Esophagus squamous epithelium (tissue), 5 donors: ENCODE data around the gene KIAA1217. TPM values are rescaled to one million over a fixed set of nuclear protein-coding genes. Genes with fewer than 3 reads are reported as not detected.
A peak's percentile ranks its signal among the peaks of the same experiment; 100 is the strongest.

ENCODE experiments used
- DNase-seq: peaks from one replicate; lab custom pipeline; 2025; lab: John Stamatoyannopoulos, UW
- H3K27ac ChIP-seq, 4 donors: fragments of 200-600 bp; sonication (generic); one replicate each; pipeline ENCODE4 v1.5.1; 2016 to 2019; ENCODE audit warnings: mild to moderate bottlenecking in 1 of 4
- H3K27me3 ChIP-seq, 4 donors: fragments of 200-600 bp; sonication (generic); 1 replicate in 3 of 4; 2 replicates in 1 of 4; pipeline versions ENCODE4 v1.5.1 to v1.6.0; 2017 to 2021; ENCODE audit warnings: antibody characterized with exemption in 1 of 4
- H3K36me3 ChIP-seq, 3 donors: fragments of 200-600 bp; sonication (generic); one replicate each; pipeline ENCODE4 v1.5.1; 2016 to 2019
- H3K4me1 ChIP-seq, 3 donors: fragments of 200-600 bp; sonication (generic); one replicate each; pipeline ENCODE4 v1.5.1; 2017 to 2019
- H3K4me3 ChIP-seq, 4 donors: fragments of 200-600 bp; sonication (generic); 1 replicate in 3 of 4; 2 replicates in 1 of 4; pipeline ENCODE4 v1.5.1; 2016 to 2019; ENCODE audit warnings: mild to moderate bottlenecking in 2 of 4, moderate library complexity in 1 of 4
- H3K9me3 ChIP-seq, 3 donors: fragments of 200-600 bp; sonication (generic); one replicate each; pipeline ENCODE4 v1.5.1; 2016 to 2019
- CTCF ChIP-seq, 6 experiments: fragments of 450-650 bp in 4 of 6; fragments of 200-600 bp in 2 of 6; sonication (generic) in 2 of 6; IDR thresholded peaks; one replicate each; pipeline ENCODE4 v1.5.1; 2016 to 2019; ENCODE audit warnings: antibody characterized with exemption in 6 of 6, mild to moderate bottlenecking in 4 of 6, moderate library complexity in 4 of 6
- POLR2A ChIP-seq, 4 donors: fragments of 450-650 bp; IDR thresholded peaks; one replicate each; pipeline ENCODE4 v1.6.1; 2017; ENCODE audit warnings: antibody characterized with exemption in 4 of 4, mild to moderate bottlenecking in 4 of 4, moderate library complexity in 3 of 4
- WGBS, 2 donors: methylation state at CpG; one replicate each; pipeline ENCODE4 v1.1.5; 2018; 5-methylcytosine and 5-hydroxymethylcytosine counted together
- intact Hi-C: fragments of 100-400 bp; cut with DNase I; formaldehyde crosslinking; loops from one replicate; pipeline ENCODE4 v1.15.0; 2022
- total RNA-seq, 4 donors: library from RNA; depleted of rRNA; stranded (reverse); fragments of >200 nt; gene quantifications; one replicate each; pipeline ENCODE4 v1.1.0, GENCODE V29; 2016
- donor health status: DM: yes; HTN: yes; CAD: no.

Gene KIAA1217
- total RNA-seq, 4 donors from 2014 or later = 56.2 to 67.6 (median 66.2) TPM

- DNase-seq = no peak
- H3K27ac ChIP-seq = no peak overlapping the region
- no peaks in the 10 kb centered on the region for H3K9me3 ChIP-seq
- H3K27me3 ChIP-seq = no peaks in the 10 kb centered on the region
- no peaks in the 10 kb centered on the region for H3K36me3 ChIP-seq
- no peak overlapping the region for H3K4me3 ChIP-seq
- 72 to 84% methylated on average over 4 of the region's 4 CpGs for WGBS, 2 donors
- intact Hi-C loops = no loop called here
- peaks cover 3 to 40% (median 8%) of the 10 kb centered on the region in 3 donors for H3K4me1 ChIP-seq
- TF ChIP-seq POLR2A (IDR thresholded peaks at IDR 0.05) = no peak
- TF ChIP-seq CTCF (IDR thresholded peaks at IDR 0.05) = no peak
These were observed 149.1 kb downstream of the KIAA1217 start for GRCh38 chr10:24358022-24358421.

- no peaks in the 10 kb centered on the region for H3K9me3 ChIP-seq
- no peak overlapping the region for H3K27ac ChIP-seq
- H3K4me1 ChIP-seq = peaks cover 3 to 30% (median 8%) of the 10 kb centered on the region in 3 donors
- H3K36me3 ChIP-seq = no peaks in the 10 kb centered on the region
- no peaks in the 10 kb centered on the region for H3K27me3 ChIP-seq
- DNase-seq = no peak
- no peak overlapping the region for H3K4me3 ChIP-seq
- intact Hi-C loops = loop anchor here (10.0 kb wide), 2 partner anchors 154 to 366 kb away; no protein-coding TSS in a partner anchor
- WGBS, 2 donors = 25 to 33% methylated on average over 12 of the region's 12 CpGs
- TF ChIP-seq POLR2A (IDR thresholded peaks at IDR 0.05) (no peak), CTCF (IDR thresholded peaks at IDR 0.05) (peak in 5 of 6 experiments; percentile 55 to 79 (median 64))
These were observed 151.6 kb downstream of the KIAA1217 start for GRCh38 chr10:24360282-24361127.

GRCh38 chr10:24363070-24363469, 154.1 kb downstream of the KIAA1217 start:
- Histone ChIP-seq H3K4me1 (peaks cover 0 to 15% (median 3%) of the 10 kb centered on the region in 3 donors), H3K27me3 (no peaks in the 10 kb centered on the region), H3K36me3 (peaks cover 0 to 11% (median 0%) of the 10 kb centered on the region in 3 donors), H3K27ac (no peak overlapping the region), H3K4me3 (no peak overlapping the region), H3K9me3 (no peaks in the 10 kb centered on the region)
- DNase-seq = no peak
- 48% methylated on average over 3 of the region's 3 CpGs for WGBS, 2 donors
- intact Hi-C loops = loop anchor here (10.0 kb wide), 2 partner anchors 152 to 368 kb away; no protein-coding TSS in a partner anchor
- TF ChIP-seq POLR2A (IDR thresholded peaks at IDR 0.05) (no peak), CTCF (IDR thresholded peaks at IDR 0.05) (no peak)

GRCh38 chr10:24367688-24368087, 158.8 kb downstream of the KIAA1217 start:
- DNase-seq = no peak
- Histone ChIP-seq H3K27ac (no peak overlapping the region), H3K36me3 (peaks cover 0 to 31% (median 0%) of the 10 kb centered on the region in 3 donors), H3K9me3 (no peaks in the 10 kb centered on the region), H3K4me3 (no peak overlapping the region), H3K4me1 (no peaks in the 10 kb centered on the region), H3K27me3 (no peaks in the 10 kb centered on the region)
- TF ChIP-seq CTCF (IDR thresholded peaks at IDR 0.05) (no peak), POLR2A (IDR thresholded peaks at IDR 0.05) (no peak)
- 93 to 100% methylated on average over 1 of the region's 1 CpG for WGBS, 2 donors
- intact Hi-C loops = loop anchor here (10.0 kb wide), 2 partner anchors 147 to 373 kb away; no protein-coding TSS in a partner anchor

GRCh38 chr10:24370877-24371276, 161.9 kb downstream of the KIAA1217 start:
- 78 to 79% methylated on average over 4 of the region's 4 CpGs for WGBS, 2 donors
- Histone ChIP-seq H3K4me3 (no peak overlapping the region), H3K27me3 (no peaks in the 10 kb centered on the region), H3K27ac (no peak overlapping the region), H3K9me3 (no peaks in the 10 kb centered on the region), H3K4me1 (peaks cover 0 to 12% (median 3%) of the 10 kb centered on the region in 3 donors), H3K36me3 (peaks cover 0 to 41% (median 0%) of the 10 kb centered on the region in 3 donors)
- no peak for TF ChIP-seq POLR2A (IDR thresholded peaks at IDR 0.05)
- TF ChIP-seq CTCF (IDR thresholded peaks at IDR 0.05) = no peak
- DNase-seq = no peak
- intact Hi-C loops = no loop called here
